HEK293 (cell line): ENCODE data around the gene C1QTNF4.

Experiments used
- CTCF ChIA-PET: fragments of 350-600 bp; formaldehyde crosslinking; extraction: SDS; loops from one replicate; lab custom pipeline; 2021; ENCODE audit warnings: antibody characterized with exemption; lab: Yijun Ruan, JAX
- POLR2A ChIA-PET: fragments of 300-600 bp; formaldehyde crosslinking; extraction: SDS; loops from one replicate; lab custom pipeline; 2020; ENCODE audit warnings: antibody characterized with exemption, inconsistent platforms; lab: Yijun Ruan, JAX
- H3K27ac ChIP-seq: fragments of 200-500 bp; sonication (Bioruptor generic); 2 replicates; pipeline ENCODE4 v1.5.1; 2014; ENCODE audit warnings: low read depth, low read length, control low read depth, inconsistent platforms; ENCODE audit errors: extremely low read depth
- H3K36me3 ChIP-seq, 2 experiments: fragments of 200-500 bp in 1 of 2; sonication (Bioruptor generic) in 1 of 2; 1 replicate in 1 of 2; 2 replicates in 1 of 2; pipeline ENCODE4 v1.5.1; 2014 to 2017; ENCODE audit warnings: inconsistent platforms in 2 of 2, low read length in 2 of 2; ENCODE audit not compliant: control insufficient read depth in 2 of 2, insufficient read depth in 1 of 2
- H3K4me1 ChIP-seq: fragments of 200-500 bp; sonication (Bioruptor generic); 2 replicates; pipeline ENCODE4 v1.5.1; 2014; ENCODE audit warnings: mild to moderate bottlenecking, low read length, inconsistent platforms; ENCODE audit not compliant: control insufficient read depth, insufficient read depth
- H3K4me3 ChIP-seq: 2 replicates; pipeline ENCODE4 v1.5.1; 2011; ENCODE audit warnings: low read depth, mild to moderate bottlenecking, control low read depth, low read length, moderate library complexity
- H3K9me3 ChIP-seq: fragments of 200-500 bp; sonication (Bioruptor generic); 2 replicates; pipeline ENCODE4 v1.5.1; 2014; ENCODE audit warnings: low read depth, low read length, inconsistent platforms; ENCODE audit not compliant: control insufficient read depth, insufficient read depth
- BCL11B ChIP-seq: fragments of 450-650 bp; formaldehyde crosslinking; IDR thresholded peaks from 2 replicates; pipeline ENCODE4 v1.5.1; 2016; ENCODE audit warnings: low read depth, missing biosample characterization, missing genetic modification characterization
- ELK4 ChIP-seq: IDR thresholded peaks from 2 replicates; pipeline ENCODE4 v1.6.1; 2011; ENCODE audit warnings: mild to moderate bottlenecking, low read depth, low read length, borderline replicate concordance
- FEZF1 ChIP-seq: fragments of 450-650 bp; formaldehyde crosslinking; IDR thresholded peaks from 2 replicates; pipeline ENCODE4 v1.5.1; 2016; ENCODE audit warnings: missing biosample characterization, missing genetic modification characterization
- MZF1 ChIP-seq: fragments of 450-650 bp; formaldehyde crosslinking; IDR thresholded peaks from 2 replicates; pipeline ENCODE4 v1.5.1; 2017; ENCODE audit warnings: missing biosample characterization, missing genetic modification characterization, borderline replicate concordance
- PRDM1 ChIP-seq: fragments of 450-650 bp; formaldehyde crosslinking; IDR thresholded peaks from 2 replicates; pipeline ENCODE4; 2016; ENCODE audit warnings: missing biosample characterization, missing genetic modification characterization
- SP2 ChIP-seq: fragments of 450-650 bp; formaldehyde crosslinking; IDR thresholded peaks from 2 replicates; pipeline ENCODE4 v1.5.1; 2016; ENCODE audit warnings: missing biosample characterization, missing genetic modification characterization
- ZBTB10 ChIP-seq: fragments of 450-650 bp; formaldehyde crosslinking; IDR thresholded peaks from 2 replicates; pipeline ENCODE4 v1.5.1; 2016; ENCODE audit warnings: missing biosample characterization, missing genetic modification characterization
- ZFP41 ChIP-seq: fragments of 450-650 bp; formaldehyde crosslinking; IDR thresholded peaks from 2 replicates; pipeline ENCODE4 v1.5.1; 2016; ENCODE audit warnings: missing biosample characterization, missing genetic modification characterization, borderline replicate concordance
- ZNF148 ChIP-seq: fragments of 450-650 bp; formaldehyde crosslinking; IDR thresholded peaks from 2 replicates; pipeline ENCODE4 v1.5.0; 2017; ENCODE audit warnings: missing biosample characterization, missing genetic modification characterization, borderline replicate concordance
- ZNF335 ChIP-seq: fragments of 450-650 bp; formaldehyde crosslinking; conservative IDR thresholded peaks from 2 replicates; pipeline ENCODE4 v1.5.1; 2016; ENCODE audit warnings: missing biosample characterization, missing genetic modification characterization
- ZNF391 ChIP-seq: fragments of 450-650 bp; formaldehyde crosslinking; IDR thresholded peaks from 2 replicates; pipeline ENCODE4 v1.5.1; 2016; ENCODE audit warnings: low read depth, missing biosample characterization, missing genetic modification characterization, borderline replicate concordance
- ZNF426 ChIP-seq: fragments of 450-650 bp; formaldehyde crosslinking; IDR thresholded peaks from 2 replicates; pipeline ENCODE4 v1.5.1; 2017; ENCODE audit warnings: missing biosample characterization, missing genetic modification characterization, mild to moderate bottlenecking, inconsistent platforms, moderate library complexity
- ZNF510 ChIP-seq: fragments of 450-650 bp; formaldehyde crosslinking; IDR thresholded peaks from 2 replicates; pipeline ENCODE4 v1.5.1; 2018; ENCODE audit warnings: mild to moderate bottlenecking, missing genetic modification characterization, missing biosample characterization; ENCODE audit not compliant: insufficient replicate concordance
- ZNF518A ChIP-seq: fragments of 450-650 bp; formaldehyde crosslinking; conservative IDR thresholded peaks from 2 replicates; pipeline ENCODE4 v1.5.1; 2016; ENCODE audit warnings: low read depth, missing biosample characterization, missing genetic modification characterization
- ZNF521 ChIP-seq: fragments of 450-650 bp; formaldehyde crosslinking; IDR thresholded peaks from 2 replicates; pipeline ENCODE4 v1.5.1; 2017; ENCODE audit warnings: missing biosample characterization, mild to moderate bottlenecking, missing genetic modification characterization
- ZNF549 ChIP-seq: fragments of 450-650 bp; IDR thresholded peaks from 2 replicates; pipeline ENCODE4 v1.5.1; 2018; ENCODE audit warnings: missing biosample characterization, missing genetic modification characterization, mild to moderate bottlenecking, inconsistent platforms, moderate library complexity
- ZNF639 ChIP-seq: fragments of 450-650 bp; formaldehyde crosslinking; IDR thresholded peaks from 2 replicates; pipeline ENCODE4 v1.5.1; 2016; ENCODE audit warnings: missing biosample characterization, missing genetic modification characterization
- ZNF654 ChIP-seq: fragments of 450-650 bp; formaldehyde crosslinking; IDR thresholded peaks from 2 replicates; pipeline ENCODE4 v1.5.1; 2016; ENCODE audit warnings: low read depth, missing biosample characterization, missing genetic modification characterization
- ZSCAN30 ChIP-seq: fragments of 450-650 bp; IDR thresholded peaks from 2 replicates; pipeline ENCODE4 v1.5.1; 2018; ENCODE audit warnings: missing biosample characterization, mild to moderate bottlenecking, missing genetic modification characterization, moderate library complexity
- ZSCAN5A ChIP-seq: fragments of 450-650 bp; formaldehyde crosslinking; IDR thresholded peaks from 2 replicates; pipeline ENCODE4 v1.5.1; 2016; ENCODE audit warnings: missing biosample characterization, missing genetic modification characterization

C1QTNF4 gene

GRCh38 chr11:47611348-47611794 lies 17.2 kb upstream of the C1QTNF4 start:
- ChIA-PET CTCF (no interaction called here), POLR2A (no interaction called here)
- TF ChIP-seq ZSCAN30 (no peak), ZNF426 (tag by site-specific recombination) (no peak), PRDM1 (tag by site-specific recombination) (no peak), ZNF335 (tag by site-specific recombination) (no peak), ZSCAN5A (tag by site-specific recombination) (no peak), FEZF1 (tag by site-specific recombination) (no peak), ZNF510 (tag by site-specific recombination) (no peak), ZNF148 (tag by site-specific recombination) (no peak), SP2 (tag by site-specific recombination) (no peak), ZNF639 (tag by site-specific recombination) (no peak), ZNF549 (tag by site-specific recombination) (no peak), ZNF391 (tag by site-specific recombination) (no peak), ZNF518A (tag by site-specific recombination) (no peak), MZF1 (tag by site-specific recombination) (no peak), ZNF654 (tag by site-specific recombination) (no peak), ZBTB10 (no peak), ZFP41 (tag by site-specific recombination) (no peak), ZNF521 (tag by site-specific recombination) (no peak), ELK4 (no peak), BCL11B (tag by site-specific recombination) (no peak)
- Histone ChIP-seq H3K27ac (no peak overlapping the region), H3K36me3 (peaks cover 0 to 18% of the 10 kb centered on the region in 2 experiments; a peak in 2 of 3 replicates), H3K4me1 (no peaks in the 10 kb centered on the region), H3K4me3 (no peak overlapping the region), H3K9me3 (no peaks in the 10 kb centered on the region)
